Stimulated activated CD4-positive, alpha-beta T cell treated with anti-CD3 and anti-CD28 coated beads, Interleukin-12 subunit alpha, Interleukin-12 subunit beta, amount 100 ng/mL, for 48 hours (primary cell): ENCODE results near the gene PNPLA1.

Experiments used
- DNase-seq, 3 donors: peaks; one replicate each; pipeline ENCODE4 v3.0.0-alpha.2; 2020; ENCODE audit warnings: low read depth in 2 of 3, low spot score in 1 of 3

The PNPLA1 gene

GRCh38 chr6:36246506-36247268 lies 23.2 kb upstream of the PNPLA1 start:
- no peak for DNase-seq

- no peak for DNase-seq
Measured at GRCh38 chr6:36247693-36248092, 22.2 kb upstream of the PNPLA1 start.

- no peak for DNase-seq
Measured at GRCh38 chr6:36248980-36249379, 20.9 kb upstream of the PNPLA1 start.

- DNase-seq: no peak
Measured at GRCh38 chr6:36249536-36249935, 20.3 kb upstream of the PNPLA1 start.

GRCh38 chr6:36252005-36252404 lies 17.9 kb upstream of the PNPLA1 start:
- DNase-seq: no peak

GRCh38 chr6:36263390-36264000 lies 6.4 kb upstream of the PNPLA1 start:
- DNase-seq: no peak

- DNase-seq: no peak
Measured at GRCh38 chr6:36265744-36266143, 4.1 kb upstream of the PNPLA1 start.

- DNase-seq: no peak
Measured at GRCh38 chr6:36266913-36267644, 2.8 kb upstream of the PNPLA1 start.

GRCh38 chr6:36267731-36268477 lies 2.0 kb upstream of the PNPLA1 start:
- DNase-seq: no peak

- no peak for DNase-seq
Measured at GRCh38 chr6:36268478-36269275, 1.2 kb upstream of the PNPLA1 start.

- DNase-seq: no peak
Measured at GRCh38 chr6:36272234-36272633, 2.4 kb downstream of the PNPLA1 start.

GRCh38 chr6:36273067-36273466 lies 3.2 kb downstream of the PNPLA1 start:
- no peak for DNase-seq

- DNase-seq: no peak
Measured at GRCh38 chr6:36273802-36274514, 4.1 kb downstream of the PNPLA1 start.

GRCh38 chr6:36276581-36277536 lies 7.0 kb downstream of the PNPLA1 start:
- DNase-seq: no peak

GRCh38 chr6:36277946-36278470 lies 8.1 kb downstream of the PNPLA1 start:
- DNase-seq: no peak

GRCh38 chr6:36280467-36280866 lies 10.6 kb downstream of the PNPLA1 start:
- no peak for DNase-seq

- no peak for DNase-seq
Measured at GRCh38 chr6:36280983-36281382, 11.1 kb downstream of the PNPLA1 start.

- DNase-seq: no peak
Measured at GRCh38 chr6:36283608-36284007, 13.7 kb downstream of the PNPLA1 start.

- DNase-seq: no peak
Measured at GRCh38 chr6:36284359-36284758, 14.5 kb downstream of the PNPLA1 start.
